OCI-LY1 (cell line): ENCODE data around the gene ADD1.

Source experiments
- H2AFZ ChIP-seq: fragments of 200-600 bp; sonication (generic), shearing (Covaris generic); 2 replicates; pipeline ENCODE4 v1.6.0; 2014; ENCODE audit warnings: antibody characterized with exemption, mild to moderate bottlenecking, low read length
- H3F3A ChIP-seq: fragments of 200-600 bp; sonication (generic), shearing (Covaris generic); 2 replicates; pipeline ENCODE4 v1.6.0; 2014; ENCODE audit warnings: mild to moderate bottlenecking, antibody characterized with exemption, low read length, moderate library complexity; ENCODE audit not compliant: insufficient read depth
- H3K27ac ChIP-seq: fragments of 200-600 bp; sonication (generic); 2 replicates; pipeline ENCODE4 v1.5.1; 2014; ENCODE audit warnings: low read length, mixed run types, mild to moderate bottlenecking, low read depth; ENCODE audit not compliant: poor library complexity, severe bottlenecking
- H3K27me3 ChIP-seq: fragments of 200-600 bp; sonication (generic); 2 replicates; pipeline ENCODE4 v1.6.0; 2014; ENCODE audit warnings: antibody characterized with exemption, mild to moderate bottlenecking, low read length, moderate library complexity; ENCODE audit not compliant: insufficient read depth
- H3K36me3 ChIP-seq: fragments of 200-600 bp; sonication (generic); 2 replicates; pipeline ENCODE4 v1.6.1; 2014; ENCODE audit warnings: mild to moderate bottlenecking, antibody characterized with exemption, low read length, moderate library complexity, mixed read lengths; ENCODE audit not compliant: insufficient read depth
- H3K4me1 ChIP-seq: fragments of 200-600 bp; sonication (generic); 2 replicates; pipeline ENCODE4 v1.5.1; 2014; ENCODE audit warnings: mild to moderate bottlenecking, low read length, moderate library complexity; ENCODE audit not compliant: insufficient read depth, severe bottlenecking
- H3K4me2 ChIP-seq: fragments of 200-600 bp; sonication (generic), shearing (Covaris generic); 2 replicates; pipeline ENCODE4 v1.6.1; 2014; ENCODE audit warnings: low read length
- H3K4me3 ChIP-seq: fragments of 200-600 bp; sonication (generic); 2 replicates; pipeline ENCODE4 v1.5.1; 2014; ENCODE audit warnings: low read length, low read depth, mild to moderate bottlenecking, mixed read lengths; ENCODE audit not compliant: poor library complexity, severe bottlenecking
- H3K79me2 ChIP-seq: fragments of 200-600 bp; shearing (Covaris generic); 2 replicates; pipeline ENCODE4 v1.6.1; 2016; ENCODE audit warnings: mixed run types, low read length, mixed read lengths; ENCODE audit not compliant: insufficient read depth
- H3K9ac ChIP-seq: fragments of 200-600 bp; sonication (generic), shearing (Covaris generic); 2 replicates; pipeline ENCODE4 v1.6.1; 2014; ENCODE audit warnings: mild to moderate bottlenecking, low read length, mixed read lengths
- H3K9me2 ChIP-seq: fragments of 200-600 bp; sonication (generic), shearing (Covaris generic); 2 replicates; pipeline ENCODE4 v1.6.1; 2014; ENCODE audit warnings: low read depth, mild to moderate bottlenecking, low read length, mixed read lengths
- H3K9me3 ChIP-seq: fragments of 200-600 bp; shearing (Covaris generic); 2 replicates; pipeline ENCODE4 v1.6.1; 2014; ENCODE audit warnings: low read length, mixed read lengths
- H4K20me1 ChIP-seq: fragments of 200-600 bp; sonication (generic), shearing (Covaris generic); 2 replicates; pipeline ENCODE4 v1.6.0; 2016; ENCODE audit warnings: mild to moderate bottlenecking, low read length; ENCODE audit not compliant: insufficient read depth
- EZH2 ChIP-seq: fragments of 200-600 bp; sonication (generic), shearing (Covaris generic); IDR thresholded peaks from 2 replicates; pipeline ENCODE4 v1.8.0; 2017; ENCODE audit warnings: borderline replicate concordance, mixed run types, mild to moderate bottlenecking, antibody characterized with exemption, low read length, moderate library complexity, mixed read lengths
- TF ChIP-seq, protein P1 (sequence below): fragments of 200-600 bp; sonication (generic), shearing (Covaris generic); IDR thresholded peaks from 2 replicates; pipeline ENCODE4 v1.5.1; 2017; ENCODE audit warnings: mild to moderate bottlenecking, antibody characterized with exemption, low read length, moderate library complexity, mixed read lengths

Gene ADD1

DNA sequence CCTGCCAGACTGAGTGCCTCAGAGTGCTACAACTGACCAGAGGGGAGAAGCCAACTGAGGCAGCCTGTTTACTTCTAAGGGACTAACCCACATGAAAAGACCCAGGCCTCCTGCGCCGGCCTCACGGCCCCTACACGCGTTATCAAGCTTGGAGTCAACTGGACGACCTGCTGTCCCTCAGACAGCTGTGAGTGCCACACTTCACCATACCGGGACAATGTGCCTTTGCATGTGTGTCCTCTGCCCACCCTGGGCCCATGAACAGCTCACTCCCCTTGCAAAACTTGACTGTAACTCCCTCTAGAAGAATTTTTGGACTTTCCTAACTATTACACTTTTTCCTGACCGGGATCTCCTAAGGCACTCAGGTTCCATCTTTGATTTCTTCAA is 117.8 kb downstream of the ADD1 start:
- H3K4me2 ChIP-seq = peak overlapping the region; percentile 92
- no peaks in the 10 kb centered on the region for H3K9me2 ChIP-seq
- H3K27ac ChIP-seq = peak overlapping the region; percentile 74
- H3K9ac ChIP-seq = peak overlapping the region; percentile 90
- TF ChIP-seq, protein P1, sequence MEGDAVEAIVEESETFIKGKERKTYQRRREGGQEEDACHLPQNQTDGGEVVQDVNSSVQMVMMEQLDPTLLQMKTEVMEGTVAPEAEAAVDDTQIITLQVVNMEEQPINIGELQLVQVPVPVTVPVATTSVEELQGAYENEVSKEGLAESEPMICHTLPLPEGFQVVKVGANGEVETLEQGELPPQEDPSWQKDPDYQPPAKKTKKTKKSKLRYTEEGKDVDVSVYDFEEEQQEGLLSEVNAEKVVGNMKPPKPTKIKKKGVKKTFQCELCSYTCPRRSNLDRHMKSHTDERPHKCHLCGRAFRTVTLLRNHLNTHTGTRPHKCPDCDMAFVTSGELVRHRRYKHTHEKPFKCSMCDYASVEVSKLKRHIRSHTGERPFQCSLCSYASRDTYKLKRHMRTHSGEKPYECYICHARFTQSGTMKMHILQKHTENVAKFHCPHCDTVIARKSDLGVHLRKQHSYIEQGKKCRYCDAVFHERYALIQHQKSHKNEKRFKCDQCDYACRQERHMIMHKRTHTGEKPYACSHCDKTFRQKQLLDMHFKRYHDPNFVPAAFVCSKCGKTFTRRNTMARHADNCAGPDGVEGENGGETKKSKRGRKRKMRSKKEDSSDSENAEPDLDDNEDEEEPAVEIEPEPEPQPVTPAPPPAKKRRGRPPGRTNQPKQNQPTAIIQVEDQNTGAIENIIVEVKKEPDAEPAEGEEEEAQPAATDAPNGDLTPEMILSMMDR = no peak
- TF ChIP-seq EZH2 = no peak
- H3K79me2 ChIP-seq = peaks cover 18% of the 10 kb centered on the region
- peaks cover 29% of the 10 kb centered on the region for H3K36me3 ChIP-seq
- H3K4me3 ChIP-seq = peak overlapping the region; percentile 86
- H3K27me3 ChIP-seq = no peaks in the 10 kb centered on the region
- H3F3A ChIP-seq = no peaks in the 10 kb centered on the region
- H2AFZ ChIP-seq = no peak overlapping the region
- no peaks in the 10 kb centered on the region for H3K9me3 ChIP-seq
- no peaks in the 10 kb centered on the region for H4K20me1 ChIP-seq
- peaks cover 14% of the 10 kb centered on the region for H3K4me1 ChIP-seq

DNA sequence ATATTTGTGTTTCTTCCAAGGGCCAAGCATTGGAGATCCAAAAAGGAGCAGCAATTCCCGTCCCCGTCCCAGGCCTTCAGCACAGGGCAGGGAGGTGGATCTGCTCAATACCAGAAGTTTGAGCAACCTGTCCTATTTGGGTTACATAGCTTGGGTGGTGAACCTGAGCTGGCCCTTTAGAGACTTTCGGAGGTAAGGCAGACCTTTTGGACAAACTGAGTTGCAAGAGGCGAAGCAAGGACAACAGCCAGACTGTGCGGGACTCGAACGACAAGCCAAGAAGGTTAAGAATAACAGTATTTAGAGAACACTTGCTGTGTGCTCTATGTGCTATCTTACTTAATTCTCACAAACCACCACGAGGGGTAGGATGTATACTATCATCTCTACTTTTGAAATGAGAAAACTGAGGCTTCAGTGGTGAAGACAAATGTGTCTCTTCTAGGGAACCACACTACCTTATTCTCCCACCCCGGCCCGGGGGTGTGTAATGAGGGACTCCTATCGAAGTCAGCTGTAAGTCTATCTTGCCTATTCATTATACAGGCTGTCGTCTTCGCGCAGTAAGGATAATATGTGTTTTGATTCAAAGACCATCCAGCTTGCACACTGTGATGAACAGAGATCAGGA is 118.3 kb downstream of the ADD1 start:
- peaks cover 14% of the 10 kb centered on the region for H3K4me1 ChIP-seq
- H3K4me3 ChIP-seq = peak overlapping the region; percentile 86
- TF ChIP-seq, protein P1 = no peak
- TF ChIP-seq EZH2 = no peak
- no peaks in the 10 kb centered on the region for H3K9me2 ChIP-seq
- peak overlapping the region; percentile 92 for H3K4me2 ChIP-seq
- H3K9me3 ChIP-seq = no peaks in the 10 kb centered on the region
- H2AFZ ChIP-seq = no peak overlapping the region
- H3K79me2 ChIP-seq = peaks cover 18% of the 10 kb centered on the region
- no peaks in the 10 kb centered on the region for H4K20me1 ChIP-seq
- no peaks in the 10 kb centered on the region for H3F3A ChIP-seq
- peak overlapping the region; percentile 74 for H3K27ac ChIP-seq
- peaks cover 24% of the 10 kb centered on the region for H3K36me3 ChIP-seq
- H3K27me3 ChIP-seq = no peaks in the 10 kb centered on the region
- peak overlapping the region; percentile 90 for H3K9ac ChIP-seq

DNA sequence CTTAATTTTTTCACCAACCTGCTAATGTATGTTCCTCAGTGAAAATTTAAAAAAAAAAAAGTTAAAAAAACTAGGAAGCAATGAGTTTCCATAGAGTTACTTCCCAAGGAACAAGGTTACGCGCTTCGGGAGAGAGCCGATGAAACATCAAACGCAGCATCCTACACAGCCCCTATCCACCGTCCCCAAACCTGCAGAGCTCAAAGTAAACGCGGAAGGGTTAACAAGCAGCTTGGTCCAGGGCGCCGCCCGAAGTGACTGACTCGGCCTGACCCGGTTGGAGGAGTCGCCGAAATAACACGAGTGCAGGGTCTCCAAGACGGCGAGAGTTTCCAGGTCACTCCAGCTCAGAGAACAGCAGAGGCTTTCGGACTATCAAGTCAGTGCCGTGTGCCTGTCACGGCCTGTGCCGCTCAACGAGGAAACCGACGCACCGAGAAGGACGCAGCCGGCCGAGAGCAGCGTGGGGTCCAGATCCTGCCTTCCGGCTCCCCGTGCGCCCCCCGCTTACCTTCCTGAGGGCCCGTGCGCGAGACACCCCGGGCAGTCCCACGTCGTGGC is 119.0 kb downstream of the ADD1 start:
- Histone ChIP-seq H3K79me2 (peaks cover 18% of the 10 kb centered on the region), H4K20me1 (no peaks in the 10 kb centered on the region), H2AFZ (no peak overlapping the region)

More for the DNA sequence above, 119.0 kb downstream of the ADD1 start:
- H3F3A ChIP-seq = no peaks in the 10 kb centered on the region
- H3K27me3 ChIP-seq = no peaks in the 10 kb centered on the region
- no peaks in the 10 kb centered on the region for H3K9me3 ChIP-seq
- H3K36me3 ChIP-seq = peaks cover 18% of the 10 kb centered on the region
- peak overlapping the region; percentile 74 for H3K27ac ChIP-seq
- H3K4me3 ChIP-seq = peak overlapping the region; percentile 86
- H3K4me2 ChIP-seq = peak overlapping the region; percentile 92
- no peak for TF ChIP-seq EZH2
- TF ChIP-seq, protein P1 = no peak
- H3K9me2 ChIP-seq = no peaks in the 10 kb centered on the region
- peaks cover 14% of the 10 kb centered on the region for H3K4me1 ChIP-seq
- peak overlapping the region; percentile 90 for H3K9ac ChIP-seq
